Measurements from ENCODE around the gene VPS13A.

The VPS13A gene

DNA sequence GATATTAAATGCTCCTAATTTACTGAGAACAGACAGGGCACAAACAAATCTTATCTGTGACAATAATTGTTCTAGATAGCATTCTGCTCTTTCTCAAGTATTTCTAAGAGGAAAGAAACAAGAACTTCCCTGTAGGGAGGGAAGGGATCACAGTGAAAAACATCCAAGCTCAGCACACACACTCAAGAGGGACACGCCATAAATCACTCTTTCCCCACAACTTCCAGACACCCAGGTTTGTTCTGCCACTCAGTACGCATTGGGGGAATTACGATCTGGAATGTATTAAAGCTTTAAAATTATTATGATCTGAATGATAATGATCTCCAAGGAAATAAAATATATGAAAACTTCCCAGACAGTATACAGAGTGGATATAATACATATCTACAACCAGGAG, 249.4 kb downstream of the VPS13A start:
- no peaks in the 10 kb centered on the region for H3K36me3 ChIP-seq (ENCODE audit: control insufficient read depth in 4 of 4, insufficient read depth in 4 of 4, low read length in 3 of 4)
- ChIA-PET POLR2A (no interaction called here), CTCF (interaction anchor here (0.9 to 1.2 kb wide), 3 partner anchors 27 to 695 kb away, joined by 3 to 5 read pairs (median 3); no protein-coding TSS in a partner anchor)
- H3K4me1 ChIP-seq (ENCODE audit: control extremely low read depth in 1 of 4, control insufficient read depth in 4 of 4, insufficient read depth in 4 of 4, low read length in 3 of 4) = no peaks in the 10 kb centered on the region
- no peaks in the 10 kb centered on the region for H3K27me3 ChIP-seq (replicated peaks in 2 of 5; ENCODE audit: control insufficient read depth in 4 of 5, insufficient read depth in 5 of 5, low read length in 4 of 5)
- WGBS (ENCODE audit: insufficient coverage) = no CpG with 5 or more reads among the region's 3 CpGs
- H3K4me3 ChIP-seq (ENCODE audit: control insufficient read depth in 1 of 7, extremely low read depth in 1 of 7, insufficient read depth in 4 of 7, low read depth in 2 of 7, low read length in 6 of 7) = no peak overlapping the region
- no peaks in the 10 kb centered on the region for H3K9me3 ChIP-seq (ENCODE audit: control extremely low read depth in 1 of 5, control insufficient read depth in 4 of 5, insufficient read depth in 2 of 5, low read depth in 1 of 5, low read length in 4 of 5)
- DNase-seq = no peak
- H3K27ac ChIP-seq (ENCODE audit: insufficient read depth in 1 of 2, low read depth in 1 of 2, low read length in 2 of 2, poor library complexity in 1 of 2, severe bottlenecking in 2 of 2) = no peak overlapping the region

DNA sequence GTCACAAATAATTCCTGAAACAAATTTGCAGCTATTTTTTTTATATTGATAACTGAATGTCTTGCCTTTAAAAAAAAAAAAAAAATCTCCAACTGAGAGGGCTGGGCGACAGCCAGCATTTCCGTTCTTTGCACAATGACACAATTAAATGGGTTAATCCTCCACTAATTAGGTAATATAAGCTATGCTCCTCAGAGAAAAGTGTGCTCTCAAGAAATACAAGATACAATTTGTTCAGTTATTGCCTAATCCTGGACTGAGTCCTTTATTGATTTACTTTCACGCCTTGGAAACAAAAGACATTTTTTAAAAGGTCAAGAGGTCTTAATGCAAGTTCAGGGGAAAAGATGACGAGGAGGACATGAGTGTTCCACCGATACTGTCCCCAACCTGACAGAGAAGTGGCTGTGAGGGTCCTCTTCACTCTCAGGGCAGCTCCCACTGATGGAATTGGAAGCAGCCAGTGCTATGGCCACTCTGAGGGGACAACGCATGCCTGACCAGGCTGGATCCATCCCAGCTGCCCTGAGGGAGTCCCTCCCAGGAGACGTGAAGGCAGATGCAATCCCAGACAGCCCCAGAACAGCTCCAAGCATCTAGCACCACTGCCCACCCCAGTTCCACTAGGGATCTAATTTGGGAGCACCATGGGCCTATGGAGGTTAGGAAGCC, 250.1 kb downstream of the VPS13A start:
- WGBS (ENCODE audit: insufficient coverage) = 96% methylated on average over 6 of the region's 7 CpGs
- Histone ChIP-seq H3K4me3 (ENCODE audit: control insufficient read depth in 1 of 7, extremely low read depth in 1 of 7, insufficient read depth in 4 of 7, low read depth in 2 of 7, low read length in 6 of 7) (no peak overlapping the region), H3K27me3 (replicated peaks in 2 of 5; ENCODE audit: control insufficient read depth in 4 of 5, insufficient read depth in 5 of 5, low read length in 4 of 5) (no peaks in the 10 kb centered on the region), H3K9me3 (ENCODE audit: control extremely low read depth in 1 of 5, control insufficient read depth in 4 of 5, insufficient read depth in 2 of 5, low read depth in 1 of 5, low read length in 4 of 5) (no peaks in the 10 kb centered on the region), H3K27ac (ENCODE audit: insufficient read depth in 1 of 2, low read depth in 1 of 2, low read length in 2 of 2, poor library complexity in 1 of 2, severe bottlenecking in 2 of 2) (no peak overlapping the region), H3K36me3 (ENCODE audit: control insufficient read depth in 4 of 4, insufficient read depth in 4 of 4, low read length in 3 of 4) (no peaks in the 10 kb centered on the region), H3K4me1 (ENCODE audit: control extremely low read depth in 1 of 4, control insufficient read depth in 4 of 4, insufficient read depth in 4 of 4, low read length in 3 of 4) (no peaks in the 10 kb centered on the region)
- ChIA-PET POLR2A (interaction anchor here (0.9 kb wide), 1 partner anchor 10 kb away, joined by 3 read pairs; no protein-coding TSS in a partner anchor), CTCF (interaction anchor here (0.9 to 1.2 kb wide), 3 partner anchors 27 to 694 kb away, joined by 3 to 5 read pairs (median 3); no protein-coding TSS in a partner anchor)
- no peak for DNase-seq

DNA sequence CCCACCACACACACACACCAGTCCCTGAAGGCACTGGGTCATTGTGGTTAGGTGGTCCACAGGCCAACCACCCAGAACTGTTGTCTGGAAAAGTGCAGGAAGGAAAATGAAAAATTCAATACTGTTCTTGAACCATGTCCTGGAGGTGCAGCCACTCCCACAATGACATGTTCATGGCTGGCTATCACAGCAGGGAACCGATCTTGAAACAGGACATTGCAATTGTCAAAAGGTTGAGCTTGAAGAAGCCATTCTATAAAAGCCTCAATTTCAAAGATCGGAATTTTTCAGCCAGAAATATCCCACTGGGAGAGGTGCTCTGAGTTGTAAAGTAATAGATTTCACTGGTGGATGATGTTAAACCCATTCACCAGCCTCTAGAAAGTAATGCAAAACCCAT, 252.6 kb downstream of the VPS13A start:
- no peak for DNase-seq
- Histone ChIP-seq H3K36me3 (ENCODE audit: control insufficient read depth in 4 of 4, insufficient read depth in 4 of 4, low read length in 3 of 4) (no peaks in the 10 kb centered on the region), H3K9me3 (ENCODE audit: control extremely low read depth in 1 of 5, control insufficient read depth in 4 of 5, insufficient read depth in 2 of 5, low read depth in 1 of 5, low read length in 4 of 5) (no peaks in the 10 kb centered on the region), H3K4me1 (ENCODE audit: control extremely low read depth in 1 of 4, control insufficient read depth in 4 of 4, insufficient read depth in 4 of 4, low read length in 3 of 4) (no peaks in the 10 kb centered on the region), H3K27ac (ENCODE audit: insufficient read depth in 1 of 2, low read depth in 1 of 2, low read length in 2 of 2, poor library complexity in 1 of 2, severe bottlenecking in 2 of 2) (no peak overlapping the region), H3K4me3 (ENCODE audit: control insufficient read depth in 1 of 7, extremely low read depth in 1 of 7, insufficient read depth in 4 of 7, low read depth in 2 of 7, low read length in 6 of 7) (no peak overlapping the region), H3K27me3 (replicated peaks in 2 of 5; ENCODE audit: control insufficient read depth in 4 of 5, insufficient read depth in 5 of 5, low read length in 4 of 5) (no peaks in the 10 kb centered on the region)
- CTCF ChIA-PET = interaction anchor here (1.0 to 1.4 kb wide), 2 partner anchors 8 to 21 kb away, joined by 3 read pairs; no protein-coding TSS in a partner anchor
- POLR2A ChIA-PET = no interaction called here
- WGBS (ENCODE audit: insufficient coverage) = 100% methylated on average over 1 of the region's 2 CpGs

DNA sequence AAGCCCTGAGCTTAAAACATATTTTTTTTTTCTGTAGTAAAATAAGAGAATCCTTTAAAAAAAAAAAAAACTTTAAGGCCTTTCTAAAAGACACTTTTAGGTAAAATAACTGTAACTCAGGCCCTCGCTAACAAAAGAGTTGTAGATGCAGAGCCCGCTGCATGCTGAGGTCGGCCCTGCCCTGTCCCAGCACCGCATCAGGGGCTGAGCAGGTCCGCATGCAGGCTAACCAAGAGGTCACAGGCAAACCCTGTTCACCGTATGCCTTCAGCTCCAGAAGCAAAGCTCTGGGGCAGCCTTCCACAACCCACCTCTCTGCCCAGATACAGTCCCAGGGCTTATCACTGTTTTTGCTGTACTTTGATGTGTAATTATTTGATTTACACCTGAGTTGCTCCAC, 254.7 kb downstream of the VPS13A start:
- no peaks in the 10 kb centered on the region for H3K27me3 ChIP-seq (replicated peaks in 2 of 5; ENCODE audit: control insufficient read depth in 4 of 5, insufficient read depth in 5 of 5, low read length in 4 of 5)
- no peaks in the 10 kb centered on the region for H3K36me3 ChIP-seq (ENCODE audit: control insufficient read depth in 4 of 4, insufficient read depth in 4 of 4, low read length in 3 of 4)
- CTCF ChIA-PET = interaction anchor here (0.6 to 3.6 kb wide), 5 partner anchors 10 to 699 kb away, joined by 3 to 24 read pairs (median 4); no protein-coding TSS in a partner anchor
- no peak for DNase-seq
- no peak overlapping the region for H3K27ac ChIP-seq (ENCODE audit: insufficient read depth in 1 of 2, low read depth in 1 of 2, low read length in 2 of 2, poor library complexity in 1 of 2, severe bottlenecking in 2 of 2)
- WGBS (ENCODE audit: insufficient coverage) = 96% methylated on average over 6 of the region's 6 CpGs
- POLR2A ChIA-PET = no interaction called here
- H3K4me3 ChIP-seq (ENCODE audit: control insufficient read depth in 1 of 7, extremely low read depth in 1 of 7, insufficient read depth in 4 of 7, low read depth in 2 of 7, low read length in 6 of 7) = no peak overlapping the region
- no peaks in the 10 kb centered on the region for H3K4me1 ChIP-seq (ENCODE audit: control extremely low read depth in 1 of 4, control insufficient read depth in 4 of 4, insufficient read depth in 4 of 4, low read length in 3 of 4)
- no peaks in the 10 kb centered on the region for H3K9me3 ChIP-seq (ENCODE audit: control extremely low read depth in 1 of 5, control insufficient read depth in 4 of 5, insufficient read depth in 2 of 5, low read depth in 1 of 5, low read length in 4 of 5)

DNA sequence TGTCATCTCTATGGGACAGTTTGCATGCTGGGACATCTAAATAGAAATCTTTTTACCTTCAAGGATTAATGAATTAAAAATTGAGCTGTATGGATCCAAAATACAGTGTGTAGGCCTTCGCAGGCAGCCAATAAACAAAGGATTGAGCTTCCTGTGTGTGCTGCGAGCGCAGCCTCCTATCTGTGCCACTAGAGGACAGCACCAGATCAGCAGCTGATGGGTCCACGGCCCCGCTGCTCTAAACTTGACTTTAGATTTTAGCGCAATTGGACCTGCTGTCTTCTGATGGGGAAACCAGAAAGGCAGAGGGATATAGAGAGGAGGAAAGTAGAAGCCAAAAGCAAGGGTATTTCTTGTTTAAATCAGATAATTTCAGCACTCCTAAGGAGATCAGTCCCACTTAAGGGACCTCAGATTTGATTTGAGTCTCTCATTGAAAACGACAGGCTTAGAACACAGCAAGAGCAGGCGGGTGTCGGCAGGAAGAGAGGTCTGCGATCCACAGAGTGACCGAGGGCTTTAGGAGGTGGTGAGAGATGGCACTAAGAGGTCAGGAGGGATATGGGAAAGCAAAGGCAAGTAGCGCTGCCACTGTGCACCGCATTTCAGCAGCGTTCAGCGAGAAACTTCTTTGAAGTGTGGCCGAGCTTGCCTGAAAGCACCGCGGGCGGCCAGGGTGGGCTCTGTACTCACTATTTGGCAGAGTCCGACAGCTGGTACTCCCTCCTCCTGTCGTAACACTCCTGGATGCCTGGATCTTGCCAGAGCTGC, 256.5 kb downstream of the VPS13A start:
- no peaks in the 10 kb centered on the region for H3K9me3 ChIP-seq (ENCODE audit: control extremely low read depth in 1 of 5, control insufficient read depth in 4 of 5, insufficient read depth in 2 of 5, low read depth in 1 of 5, low read length in 4 of 5)
- peak; percentile 59 to 76 (median 73) for DNase-seq
- WGBS (ENCODE audit: insufficient coverage) = 67% methylated on average over 20 of the region's 21 CpGs
- no peak overlapping the region for H3K27ac ChIP-seq (ENCODE audit: insufficient read depth in 1 of 2, low read depth in 1 of 2, low read length in 2 of 2, poor library complexity in 1 of 2, severe bottlenecking in 2 of 2)
- no peak overlapping the region for H3K4me3 ChIP-seq (ENCODE audit: control insufficient read depth in 1 of 7, extremely low read depth in 1 of 7, insufficient read depth in 4 of 7, low read depth in 2 of 7, low read length in 6 of 7)
- ChIA-PET CTCF (interaction anchor here (0.7 to 3.6 kb wide), 23 partner anchors 9 to 864 kb away, joined by 3 to 24 read pairs (median 4); no protein-coding TSS in a partner anchor), POLR2A (no interaction called here)
- H3K4me1 ChIP-seq (ENCODE audit: control extremely low read depth in 1 of 4, control insufficient read depth in 4 of 4, insufficient read depth in 4 of 4, low read length in 3 of 4) = no peaks in the 10 kb centered on the region
- H3K36me3 ChIP-seq (ENCODE audit: control insufficient read depth in 4 of 4, insufficient read depth in 4 of 4, low read length in 3 of 4) = no peaks in the 10 kb centered on the region
- no peaks in the 10 kb centered on the region for H3K27me3 ChIP-seq (replicated peaks in 2 of 5; ENCODE audit: control insufficient read depth in 4 of 5, insufficient read depth in 5 of 5, low read length in 4 of 5)

DNA sequence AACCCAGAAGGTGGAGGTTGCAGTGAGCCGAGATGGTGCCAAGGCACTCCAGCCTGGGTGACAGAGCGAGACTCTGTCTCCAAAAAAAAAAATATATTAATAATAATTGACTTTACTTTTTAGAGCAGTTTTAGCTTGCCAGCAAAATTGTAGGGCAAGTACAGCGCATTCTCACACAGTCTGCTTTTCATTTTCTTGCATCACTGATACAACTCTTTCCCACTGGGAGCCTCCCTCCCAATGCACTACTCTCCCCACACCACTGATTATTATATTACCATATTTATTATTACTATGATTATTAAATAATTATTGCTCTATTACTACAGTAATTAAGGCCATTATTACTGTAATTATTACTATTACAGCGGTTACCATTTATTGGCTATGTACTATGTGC, 257.9 kb downstream of the VPS13A start:
- H3K27ac ChIP-seq (ENCODE audit: insufficient read depth in 1 of 2, low read depth in 1 of 2, low read length in 2 of 2, poor library complexity in 1 of 2, severe bottlenecking in 2 of 2) = no peak overlapping the region
- no peaks in the 10 kb centered on the region for H3K9me3 ChIP-seq (ENCODE audit: control extremely low read depth in 1 of 5, control insufficient read depth in 4 of 5, insufficient read depth in 2 of 5, low read depth in 1 of 5, low read length in 4 of 5)
- DNase-seq = no peak
- WGBS (ENCODE audit: insufficient coverage) = 83% methylated on average over 1 of the region's 4 CpGs
- no peaks in the 10 kb centered on the region for H3K27me3 ChIP-seq (replicated peaks in 2 of 5; ENCODE audit: control insufficient read depth in 4 of 5, insufficient read depth in 5 of 5, low read length in 4 of 5)
- no peaks in the 10 kb centered on the region for H3K4me1 ChIP-seq (ENCODE audit: control extremely low read depth in 1 of 4, control insufficient read depth in 4 of 4, insufficient read depth in 4 of 4, low read length in 3 of 4)
- CTCF ChIA-PET = interaction anchor here (0.8 to 3.6 kb wide), 4 partner anchors 7 to 316 kb away, joined by 3 to 24 read pairs (median 18); no protein-coding TSS in a partner anchor
- no peak overlapping the region for H3K4me3 ChIP-seq (ENCODE audit: control insufficient read depth in 1 of 7, extremely low read depth in 1 of 7, insufficient read depth in 4 of 7, low read depth in 2 of 7, low read length in 6 of 7)
- H3K36me3 ChIP-seq (ENCODE audit: control insufficient read depth in 4 of 4, insufficient read depth in 4 of 4, low read length in 3 of 4) = no peaks in the 10 kb centered on the region
- POLR2A ChIA-PET = no interaction called here

DNA sequence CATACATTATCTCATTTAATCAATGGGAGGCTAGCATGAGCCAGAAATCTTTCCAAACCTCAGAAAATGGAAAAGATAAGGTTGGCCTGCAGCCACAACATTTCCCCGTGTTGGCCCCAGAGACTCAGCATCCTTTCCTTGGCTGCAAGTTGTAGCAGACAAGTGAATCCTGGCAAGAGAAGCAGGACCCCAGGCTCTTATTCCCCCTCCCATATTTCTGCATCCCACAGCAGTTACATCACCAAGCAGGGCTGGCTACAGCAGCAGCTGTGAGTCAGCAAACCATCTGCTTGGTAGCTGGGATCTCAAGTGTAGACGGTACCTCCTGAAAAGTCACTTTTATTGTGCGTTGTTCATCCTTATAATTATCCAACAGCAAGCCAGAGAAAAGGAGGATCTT, 258.4 kb downstream of the VPS13A start:
- Histone ChIP-seq H3K4me3 (ENCODE audit: control insufficient read depth in 1 of 7, extremely low read depth in 1 of 7, insufficient read depth in 4 of 7, low read depth in 2 of 7, low read length in 6 of 7) (no peak overlapping the region), H3K4me1 (ENCODE audit: control extremely low read depth in 1 of 4, control insufficient read depth in 4 of 4, insufficient read depth in 4 of 4, low read length in 3 of 4) (no peaks in the 10 kb centered on the region), H3K27ac (ENCODE audit: insufficient read depth in 1 of 2, low read depth in 1 of 2, low read length in 2 of 2, poor library complexity in 1 of 2, severe bottlenecking in 2 of 2) (no peak overlapping the region), H3K27me3 (replicated peaks in 2 of 5; ENCODE audit: control insufficient read depth in 4 of 5, insufficient read depth in 5 of 5, low read length in 4 of 5) (no peaks in the 10 kb centered on the region), H3K36me3 (ENCODE audit: control insufficient read depth in 4 of 4, insufficient read depth in 4 of 4, low read length in 3 of 4) (no peaks in the 10 kb centered on the region), H3K9me3 (ENCODE audit: control extremely low read depth in 1 of 5, control insufficient read depth in 4 of 5, insufficient read depth in 2 of 5, low read depth in 1 of 5, low read length in 4 of 5) (no peaks in the 10 kb centered on the region)
- CTCF ChIA-PET = interaction anchor here (0.8 to 1.2 kb wide), 2 partner anchors 9 to 313 kb away, joined by 3 to 4 read pairs; no protein-coding TSS in a partner anchor
- 100% methylated on average over 1 of the region's 3 CpGs for WGBS (ENCODE audit: insufficient coverage)
- POLR2A ChIA-PET = no interaction called here
- DNase-seq = no peak

Measured in common myeloid progenitor, CD34-positive (primary cell).